BLaER1 treated with 17β-estradiol and CSF1 and Interleukin-3, amounts not matched to agents 10 nM and 100 nM (cell line): Measurements from ENCODE around the gene AZGP1.
A peak's percentile ranks its signal among the peaks of the same experiment; 100 is the strongest.
"Not testable (repeated sequence)": the region's sequence is repeated elsewhere in the genome, so short reads cannot be mapped to it uniquely, and the experiment has no call there.

ENCODE experiments used
- H3K27ac ChIP-seq, 11 experiments: shearing (Covaris generic); formaldehyde crosslinking; 2 replicates each; pipeline ENCODE4 v1.8.1; 2022
- H3K27me3 ChIP-seq, 11 experiments: shearing (Covaris generic); formaldehyde crosslinking; 2 replicates each; pipeline ENCODE4 v1.8.1; 2022
- H3K36me3 ChIP-seq, 11 experiments: shearing (Covaris generic); formaldehyde crosslinking; 2 replicates each; pipeline ENCODE4 v1.8.1; 2022
- H3K4me1 ChIP-seq, 10 experiments: shearing (Covaris generic); formaldehyde crosslinking; 2 replicates each; pipeline ENCODE4 v1.8.1; 2022
- H3K4me2 ChIP-seq, 11 experiments: shearing (Covaris generic); formaldehyde crosslinking; 2 replicates each; pipeline ENCODE4 v1.8.1; 2022
- H3K4me3 ChIP-seq, 10 experiments: shearing (Covaris generic); formaldehyde crosslinking; 2 replicates each; pipeline ENCODE4 v1.8.1; 2022
- H3K9ac ChIP-seq, 11 experiments: shearing (Covaris generic); formaldehyde crosslinking; 2 replicates each; pipeline ENCODE4 v1.8.1; 2022
- H3K9me3 ChIP-seq, 11 experiments: shearing (Covaris generic); formaldehyde crosslinking; replicated peaks in 1 of 11; 2 replicates each; pipeline ENCODE4 v1.8.1; 2022
- H4K20me1 ChIP-seq, 11 experiments: shearing (Covaris generic); formaldehyde crosslinking; 2 replicates each; pipeline ENCODE4 v1.8.1; 2022
- Cebpa-rat ChIP-seq, 11 experiments: shearing (Covaris generic); IDR thresholded peaks; 2 replicates each; pipeline ENCODE4 v1.8.1; 2022

The AZGP1 gene

GRCh38 chr7:99947608-99948007 lies 28.2 kb downstream of the AZGP1 start:
- Histone ChIP-seq H3K4me1 (peaks cover 0 to 13% (median 10%) of the 10 kb centered on the region in 10 experiments; a peak in 14 of 20 replicates), H3K9ac (no peak overlapping the region), H3K27ac (no peak overlapping the region), H3K36me3 (no peaks in the 10 kb centered on the region), H4K20me1 (no peaks in the 10 kb centered on the region), H3K9me3 (peaks cover 20 to 29% (median 26%) of the 10 kb centered on the region in 11 experiments), H3K4me3 (no peak overlapping the region), H3K27me3 (no peaks in the 10 kb centered on the region), H3K4me2 (peak overlapping the region in 1 of 11 experiments; percentile 10; a peak in 1 of 22 replicates)
- TF ChIP-seq Cebpa-rat (IDR thresholded peaks at IDR 0.05), result no peak

GRCh38 chr7:99944497-99945070 lies 31.2 kb downstream of the AZGP1 start:
- Histone ChIP-seq H3K4me1 (peaks cover 0 to 13% (median 10%) of the 10 kb centered on the region in 10 experiments; a peak in 13 of 20 replicates), H3K4me3 (no peak overlapping the region), H3K36me3 (no peaks in the 10 kb centered on the region), H3K27ac (no peak overlapping the region), H3K9ac (no peak overlapping the region), H4K20me1 (no peaks in the 10 kb centered on the region), H3K9me3 (peaks cover 0 to 15% (median 3%) of the 10 kb centered on the region in 11 experiments; a peak in 10 of 22 replicates), H3K4me2 (peak overlapping the region in 9 of 11 experiments; percentile 10 to 56 (median 47); a peak in 15 of 22 replicates), H3K27me3 (no peaks in the 10 kb centered on the region)
- no peak for TF ChIP-seq Cebpa-rat (IDR thresholded peaks at IDR 0.05)

- no peaks in the 10 kb centered on the region for H3K27me3 ChIP-seq
- peak overlapping the region in 9 of 11 experiments; percentile 10 to 56 (median 47); a peak in 16 of 22 replicates for H3K4me2 ChIP-seq
- H4K20me1 ChIP-seq, result no peaks in the 10 kb centered on the region
- H3K9me3 ChIP-seq, result peaks cover 1 to 13% (median 5%) of the 10 kb centered on the region in 11 experiments; a peak in 14 of 22 replicates
- no peaks in the 10 kb centered on the region for H3K36me3 ChIP-seq
- H3K9ac ChIP-seq, result no peak overlapping the region
- TF ChIP-seq Cebpa-rat (IDR thresholded peaks at IDR 0.05), result no peak
- no peak overlapping the region for H3K4me3 ChIP-seq
- peaks cover 0 to 13% (median 10%) of the 10 kb centered on the region in 10 experiments; a peak in 13 of 20 replicates for H3K4me1 ChIP-seq
- H3K27ac ChIP-seq, result no peak overlapping the region
Observed at GRCh38 chr7:99943641-99944496, 32.0 kb downstream of the AZGP1 start.

- no peaks in the 10 kb centered on the region; a peak in 1 of 20 replicates for H3K4me1 ChIP-seq
- no peak overlapping the region for H3K4me2 ChIP-seq
- no peak overlapping the region for H3K4me3 ChIP-seq
- no peak overlapping the region for H3K9ac ChIP-seq
- H3K27me3 ChIP-seq, result no peaks in the 10 kb centered on the region
- TF ChIP-seq Cebpa-rat (IDR thresholded peaks at IDR 0.05), result no peak
- peaks cover 10 to 22% (median 15%) of the 10 kb centered on the region in 11 experiments; a peak in 19 of 22 replicates for H3K9me3 ChIP-seq
- H4K20me1 ChIP-seq, result no peaks in the 10 kb centered on the region
- H3K27ac ChIP-seq, result no peak overlapping the region
- no peaks in the 10 kb centered on the region for H3K36me3 ChIP-seq
Observed at GRCh38 chr7:99938296-99938695, 37.5 kb downstream of the AZGP1 start.

- H3K27me3 ChIP-seq, H3K36me3 ChIP-seq, H4K20me1 ChIP-seq, H3K4me1 ChIP-seq, H3K9ac ChIP-seq, H3K4me3 ChIP-seq, H3K27ac ChIP-seq: not testable (repeated sequence)
- H3K9me3 ChIP-seq, result peaks cover 10 to 18% (median 13%) of the 10 kb centered on the region in 11 experiments; a peak in 19 of 22 replicates
- H3K4me2 ChIP-seq, result 0 out of 22 replicates have a peak overlapping the region, but pooled peaks of 1 of the 11 experiments have one; percentile 3
Observed at GRCh38 chr7:99935009-99935408, 40.8 kb downstream of the AZGP1 start.

- Histone ChIP-seq H3K36me3 (no peaks in the 10 kb centered on the region), H3K4me1 (peaks cover 10 to 25% (median 17%) of the 10 kb centered on the region in 10 experiments; a peak in 18 of 20 replicates), H3K9ac (no peak overlapping the region), H3K9me3 (no peaks in the 10 kb centered on the region), H4K20me1 (no peaks in the 10 kb centered on the region), H3K27ac (no peak overlapping the region), H3K4me3 (no peak overlapping the region), H3K27me3 (peaks cover 0 to 23% (median 16%) of the 10 kb centered on the region in 11 experiments; a peak in 13 of 22 replicates), H3K4me2 (peak overlapping the region in 1 of 11 experiments; percentile 81; a peak in 1 of 22 replicates)
- TF ChIP-seq Cebpa-rat (IDR thresholded peaks at IDR 0.05), result no peak
Observed at GRCh38 chr7:99930376-99930775, 45.5 kb downstream of the AZGP1 start.

GRCh38 chr7:99929730-99930053 lies 46.1 kb downstream of the AZGP1 start:
- Histone ChIP-seq H3K4me3 (no peak overlapping the region; a peak in 2 of 20 replicates), H3K27me3 (peaks cover 0 to 23% (median 16%) of the 10 kb centered on the region in 11 experiments; a peak in 13 of 22 replicates), H4K20me1 (no peaks in the 10 kb centered on the region), H3K4me1 (peaks cover 10 to 29% (median 17%) of the 10 kb centered on the region in 10 experiments; a peak in 18 of 20 replicates), H3K27ac (no peak overlapping the region), H3K9ac (peak overlapping the region in 6 of 11 experiments; percentile 28 to 56 (median 46); a peak in 5 of 22 replicates), H3K4me2 (peak overlapping the region; percentile 73 to 90 (median 78)), H3K9me3 (no peaks in the 10 kb centered on the region), H3K36me3 (no peaks in the 10 kb centered on the region)
- TF ChIP-seq Cebpa-rat (IDR thresholded peaks at IDR 0.05), result no peak

GRCh38 chr7:99928994-99929729 lies 46.7 kb downstream of the AZGP1 start, which contains the start of gene GJC3:
GJC3 (minus strand) TSS chr7:99929620; CDS start chr7:99929620, 0 bp downstream.
- Histone ChIP-seq H3K36me3 (no peaks in the 10 kb centered on the region), H3K4me1 (peaks cover 10 to 29% (median 17%) of the 10 kb centered on the region in 10 experiments; a peak in 18 of 20 replicates), H3K27ac (peak within 1 kb of the TSS in 5 of 11 experiments; percentile 17 to 45 (median 32); a peak in 5 of 22 replicates), H3K9me3 (no peaks in the 10 kb centered on the region), H3K27me3 (peaks cover 0 to 23% (median 16%) of the 10 kb centered on the region in 11 experiments; a peak in 13 of 22 replicates), H3K9ac (peak within 1 kb of the TSS in 10 of 11 experiments; percentile 25 to 59 (median 47); a peak in 15 of 22 replicates), H4K20me1 (no peaks in the 10 kb centered on the region), H3K4me3 (peak within 1 kb of the TSS; percentile 27 to 61 (median 45); a peak in 16 of 20 replicates), H3K4me2 (peak within 1 kb of the TSS; percentile 73 to 90 (median 78))
- no peak for TF ChIP-seq Cebpa-rat (IDR thresholded peaks at IDR 0.05)
